Activated T-cell treated with anti-CD3 and anti-CD28 coated beads, Interleukin-2, amount 50 U/mL, for 72 hours (primary cell): ENCODE results near the gene ZNF33B. TPM values are rescaled to one million over a fixed set of nuclear protein-coding genes. Genes with fewer than 3 reads are reported as not detected.
"Not testable (repeated sequence)": the region's sequence is repeated elsewhere in the genome, so short reads cannot be mapped to it uniquely, and the experiment has no call there.

Source experiments
- ATAC-seq, 2 donors: fragments of 150-1000 bp; cut with Tn5 transposase; replicated peaks in 1 of 2; 2 replicates each; pipeline ENCODE4 v1.10.0; 2021; ENCODE audit warnings: moderate library complexity in 2 of 2, mild to moderate bottlenecking in 1 of 2
- DNase-seq, 2 donors: peaks; one replicate each; pipeline ENCODE4 v3.0.0; 2021 to 2022; ENCODE audit warnings: mixed read lengths in 1 of 2
- H3K27ac Mint-ChIP-seq: one replicate; pipeline ENCODE4 v1.8.0; 2022; ENCODE audit warnings: mild to moderate bottlenecking, moderate library complexity, mixed read lengths
- H3K27me3 Mint-ChIP-seq: one replicate; pipeline ENCODE4 v1.8.0; 2022; ENCODE audit warnings: low read depth, mixed read lengths
- H3K36me3 Mint-ChIP-seq, 2 donors: one replicate each; pipeline ENCODE4 v1.8.0; 2022; ENCODE audit warnings: mixed read lengths in 2 of 2, mild to moderate bottlenecking in 1 of 2; ENCODE audit not compliant: insufficient read depth in 2 of 2
- H3K4me1 Mint-ChIP-seq: one replicate; pipeline ENCODE4 v1.8.0; 2022; ENCODE audit warnings: low read depth, mixed read lengths
- H3K4me3 Mint-ChIP-seq, 2 donors: one replicate each; pipeline ENCODE4 v1.8.0; 2022; ENCODE audit warnings: mild to moderate bottlenecking in 2 of 2, mixed read lengths in 2 of 2, moderate library complexity in 2 of 2
- H3K9me3 Mint-ChIP-seq, 2 donors: one replicate each; pipeline ENCODE4 v1.8.0; 2022; ENCODE audit warnings: mixed read lengths in 2 of 2
- total RNA-seq, 2 donors: library from RNA; stranded (reverse); gene quantifications; one replicate each; pipeline ENCODE4 v1.2.3, GENCODE V29; 2022

Gene ZNF33B
- total RNA-seq, result 10 to 100 TPM; 12.1 to 15.4 TPM

GRCh38 chr10:42638055-42638820 lies at the start of gene ZNF33B:
Gene ZNF33B, minus strand, starts transcription at chr10:42638570. Its CDS starts 1,642 bp downstream, at chr10:42636928.
- peaks cover 40% of the 10 kb centered on the region for H3K4me1 Mint-ChIP-seq
- peak within 1 kb of the TSS; percentile 95 to 98 for H3K4me3 Mint-ChIP-seq
- peak within 1 kb of the TSS; percentile 87 for H3K27ac Mint-ChIP-seq
- DNase-seq (peak; percentile 96), ATAC-seq (peak; percentile 97 to 98)
- H3K9me3 Mint-ChIP-seq, result no peaks in the 10 kb centered on the region
- peaks cover under 1 to 5% of the 10 kb centered on the region in 2 donors for H3K36me3 Mint-ChIP-seq
- no peaks in the 10 kb centered on the region for H3K27me3 Mint-ChIP-seq

DNA sequence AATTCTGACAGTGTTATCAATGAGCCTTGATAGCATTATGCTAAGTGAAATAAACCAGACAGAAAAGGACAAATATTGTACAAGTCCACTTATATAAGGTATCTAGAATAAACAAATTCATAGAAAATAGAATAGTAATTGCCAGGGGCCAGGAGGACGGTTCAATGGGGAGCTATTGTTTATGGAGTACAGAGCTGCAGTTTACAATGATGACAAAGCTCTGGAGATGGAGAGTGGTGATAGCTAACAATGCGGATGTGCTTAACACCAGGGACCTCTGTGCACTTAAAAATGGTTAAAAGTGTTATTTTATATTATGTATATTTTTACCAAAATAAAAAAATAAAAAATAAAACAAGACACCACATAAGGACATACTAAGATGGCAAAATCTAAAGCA lies 46.1 kb upstream of the ZNF33B start:
- Mint-ChIP-seq H3K27ac (no peak overlapping the region), H3K4me3 (no peak overlapping the region), H3K27me3 (no peaks in the 10 kb centered on the region), H3K36me3 (no peaks in the 10 kb centered on the region), H3K9me3 (no peaks in the 10 kb centered on the region), H3K4me1 (no peaks in the 10 kb centered on the region)
- no peak for ATAC-seq
- DNase-seq, result no peak

DNA sequence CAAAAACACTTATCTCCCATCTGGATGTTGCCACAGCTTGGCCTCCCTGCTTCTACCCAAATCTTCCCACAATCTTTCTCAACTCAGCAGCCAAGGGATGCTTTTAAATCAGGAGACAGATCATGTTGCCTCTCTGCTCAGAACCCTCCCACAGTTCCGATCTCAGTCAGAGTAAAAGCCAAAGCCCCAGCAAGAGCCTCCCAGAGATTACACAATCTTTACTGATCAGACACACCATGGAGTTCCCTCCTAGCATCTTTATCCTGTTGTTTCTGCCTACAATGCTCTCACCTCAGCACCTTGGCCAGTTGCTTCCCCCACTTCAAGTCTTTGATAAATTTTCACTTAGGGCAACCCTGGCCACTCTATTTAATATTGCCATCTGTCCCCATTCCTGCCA lies 41.9 kb upstream of the ZNF33B start:
- no peak for DNase-seq
- no peak overlapping the region for H3K4me3 Mint-ChIP-seq
- no peaks in the 10 kb centered on the region for H3K9me3 Mint-ChIP-seq
- H3K27ac Mint-ChIP-seq, result no peak overlapping the region
- H3K36me3 Mint-ChIP-seq, result no peaks in the 10 kb centered on the region
- H3K27me3 Mint-ChIP-seq, result no peaks in the 10 kb centered on the region
- ATAC-seq, result no peak
- no peaks in the 10 kb centered on the region for H3K4me1 Mint-ChIP-seq

DNA sequence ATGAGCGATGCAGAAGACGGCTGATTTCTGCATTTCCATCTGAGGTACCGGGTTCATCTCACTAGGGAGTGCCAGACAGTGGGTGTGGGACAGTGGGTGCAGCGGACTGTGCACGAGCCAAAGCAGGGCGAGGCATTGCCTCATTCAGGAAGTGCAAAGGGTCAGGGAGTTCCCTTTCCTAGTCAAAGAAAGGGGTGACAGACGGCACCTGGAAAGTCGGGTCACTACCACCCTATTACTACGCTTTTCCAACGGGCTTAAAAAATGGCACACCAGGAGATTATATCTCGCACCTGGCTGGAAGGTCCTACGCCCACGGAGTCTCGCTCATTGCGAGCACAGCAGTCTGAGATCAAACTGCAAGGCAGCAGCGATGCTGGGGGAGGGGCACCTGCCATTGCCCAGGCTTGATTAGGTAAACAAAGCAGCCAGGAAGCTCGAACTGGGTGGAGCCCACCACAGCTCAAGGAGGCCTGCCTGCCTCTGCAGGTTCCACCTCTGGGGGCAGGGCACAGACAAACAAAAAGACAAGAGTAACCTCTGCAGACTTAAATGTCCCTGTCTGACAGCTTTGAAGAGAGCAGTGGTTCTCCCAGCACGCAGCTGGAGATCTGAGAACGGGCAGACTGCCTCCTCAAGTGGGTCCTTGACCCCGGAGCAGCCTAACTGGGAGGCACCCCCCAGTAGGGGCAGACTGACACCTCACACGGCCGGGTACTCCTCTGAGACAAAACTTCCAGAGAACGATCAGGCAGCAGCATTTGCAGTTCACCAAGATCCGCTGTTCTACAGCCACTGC lies 27.0 kb upstream of the ZNF33B start:
- H3K36me3 Mint-ChIP-seq, H3K9me3 Mint-ChIP-seq, DNase-seq, H3K4me1 Mint-ChIP-seq, H3K4me3 Mint-ChIP-seq, H3K27ac Mint-ChIP-seq, ATAC-seq, H3K27me3 Mint-ChIP-seq: not testable (repeated sequence)

DNA sequence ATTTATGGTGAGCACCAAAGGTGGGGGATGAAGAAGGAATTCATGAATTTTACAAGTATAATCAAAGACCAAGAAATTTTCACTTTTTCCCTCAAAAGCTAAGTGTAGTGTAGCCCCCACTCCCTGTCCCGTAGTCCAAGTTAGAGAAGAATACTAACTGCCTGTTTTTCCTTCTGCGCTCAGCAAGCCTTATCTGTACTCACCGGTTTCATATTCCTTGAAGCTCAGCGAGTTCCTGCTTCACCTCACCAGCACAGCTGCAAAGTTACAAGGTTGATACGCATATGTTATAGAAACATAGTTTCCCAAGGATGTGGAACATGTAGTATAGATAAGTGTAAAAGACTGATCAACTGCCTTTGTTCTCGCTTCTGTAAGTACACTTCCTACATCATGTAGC lies 16.0 kb upstream of the ZNF33B start:
- Mint-ChIP-seq H3K4me3 (no peak overlapping the region), H3K9me3 (no peaks in the 10 kb centered on the region), H3K27ac (no peak overlapping the region), H3K36me3 (peaks cover 0 to 2% of the 10 kb centered on the region in 2 donors), H3K4me1 (peaks cover 6% of the 10 kb centered on the region), H3K27me3 (no peaks in the 10 kb centered on the region)
- no peak for ATAC-seq
- DNase-seq, result no peak

DNA sequence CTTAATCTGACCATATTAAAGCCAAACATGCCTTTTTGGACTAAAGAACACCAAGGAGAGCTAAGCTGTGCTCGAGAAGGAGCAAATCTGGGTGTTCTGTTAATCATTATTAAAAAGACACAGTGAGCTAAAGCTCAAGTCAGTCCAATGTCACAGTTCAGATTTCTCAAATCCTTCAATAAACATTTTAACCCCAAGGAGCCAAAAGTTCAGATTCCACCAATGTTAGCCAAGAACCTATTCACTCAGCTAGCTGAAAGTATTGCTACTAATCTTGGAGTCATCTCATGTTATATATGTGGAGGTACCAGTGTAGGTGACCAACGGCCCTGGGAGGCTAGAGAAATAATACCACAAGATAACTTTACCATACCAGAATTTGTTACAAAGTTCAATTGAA lies 14.5 kb upstream of the ZNF33B start:
- Mint-ChIP-seq H3K27ac (no peak overlapping the region), H3K27me3 (no peaks in the 10 kb centered on the region), H3K4me1 (peaks cover 6% of the 10 kb centered on the region), H3K36me3 (peaks cover 0 to 2% of the 10 kb centered on the region in 2 donors), H3K4me3 (no peak overlapping the region), H3K9me3 (no peaks in the 10 kb centered on the region)
- DNase-seq, result no peak
- no peak for ATAC-seq

DNA sequence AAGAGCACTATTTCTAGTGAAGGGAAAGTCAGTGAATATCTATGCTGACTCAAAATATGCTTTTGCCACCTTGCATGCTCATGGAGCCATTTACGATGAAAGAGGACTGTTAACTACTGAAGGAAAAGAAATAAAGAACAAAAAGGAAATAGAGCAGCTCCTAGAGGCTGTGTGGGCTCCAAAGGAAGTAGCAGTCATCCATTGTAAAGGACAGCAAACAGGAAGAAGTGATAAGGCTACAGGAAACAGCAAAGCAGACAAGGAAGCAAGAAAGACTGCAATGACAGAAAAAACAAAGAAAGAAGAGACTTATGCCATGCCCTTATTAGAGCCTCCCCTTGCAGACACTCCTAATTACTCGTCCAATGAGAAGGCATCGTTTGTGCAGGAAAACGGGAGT lies 12.0 kb upstream of the ZNF33B start:
- peaks cover 6% of the 10 kb centered on the region for H3K4me1 Mint-ChIP-seq
- H3K27me3 Mint-ChIP-seq, result no peaks in the 10 kb centered on the region

DNA sequence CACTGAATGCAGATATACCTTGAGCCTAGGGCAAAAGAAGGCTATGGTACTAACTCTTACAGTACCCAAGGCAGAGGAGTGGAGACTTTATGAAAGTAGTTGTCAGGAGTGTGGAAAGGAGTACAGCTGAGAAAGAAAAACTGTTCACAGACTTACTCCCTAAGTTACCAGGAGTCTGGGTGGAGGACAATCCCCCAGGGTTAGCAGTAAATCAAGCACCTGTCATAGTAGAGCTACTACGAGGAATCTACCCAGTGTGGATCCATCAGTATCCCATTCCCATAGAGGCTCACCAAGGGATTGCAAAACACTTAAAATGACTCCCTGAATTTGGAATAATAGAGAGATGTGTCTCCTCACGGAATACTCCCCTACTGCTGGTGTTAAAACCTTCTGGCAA lies 10.1 kb upstream of the ZNF33B start:
- DNase-seq (no peak), ATAC-seq (no peak)
- no peaks in the 10 kb centered on the region for H3K9me3 Mint-ChIP-seq
- peaks cover 0 to 2% of the 10 kb centered on the region in 2 donors for H3K36me3 Mint-ChIP-seq
- H3K4me1 Mint-ChIP-seq, result peaks cover 6% of the 10 kb centered on the region
- H3K27ac Mint-ChIP-seq, result no peak overlapping the region
- H3K4me3 Mint-ChIP-seq, result no peak overlapping the region
- H3K27me3 Mint-ChIP-seq, result no peaks in the 10 kb centered on the region

More for the DNA sequence above, 12.0 kb upstream of the ZNF33B start:
- Mint-ChIP-seq H3K36me3 (peaks cover 0 to 2% of the 10 kb centered on the region in 2 donors), H3K4me3 (no peak overlapping the region), H3K27ac (no peak overlapping the region), H3K9me3 (no peaks in the 10 kb centered on the region)
- ATAC-seq (no peak), DNase-seq (no peak)

DNA sequence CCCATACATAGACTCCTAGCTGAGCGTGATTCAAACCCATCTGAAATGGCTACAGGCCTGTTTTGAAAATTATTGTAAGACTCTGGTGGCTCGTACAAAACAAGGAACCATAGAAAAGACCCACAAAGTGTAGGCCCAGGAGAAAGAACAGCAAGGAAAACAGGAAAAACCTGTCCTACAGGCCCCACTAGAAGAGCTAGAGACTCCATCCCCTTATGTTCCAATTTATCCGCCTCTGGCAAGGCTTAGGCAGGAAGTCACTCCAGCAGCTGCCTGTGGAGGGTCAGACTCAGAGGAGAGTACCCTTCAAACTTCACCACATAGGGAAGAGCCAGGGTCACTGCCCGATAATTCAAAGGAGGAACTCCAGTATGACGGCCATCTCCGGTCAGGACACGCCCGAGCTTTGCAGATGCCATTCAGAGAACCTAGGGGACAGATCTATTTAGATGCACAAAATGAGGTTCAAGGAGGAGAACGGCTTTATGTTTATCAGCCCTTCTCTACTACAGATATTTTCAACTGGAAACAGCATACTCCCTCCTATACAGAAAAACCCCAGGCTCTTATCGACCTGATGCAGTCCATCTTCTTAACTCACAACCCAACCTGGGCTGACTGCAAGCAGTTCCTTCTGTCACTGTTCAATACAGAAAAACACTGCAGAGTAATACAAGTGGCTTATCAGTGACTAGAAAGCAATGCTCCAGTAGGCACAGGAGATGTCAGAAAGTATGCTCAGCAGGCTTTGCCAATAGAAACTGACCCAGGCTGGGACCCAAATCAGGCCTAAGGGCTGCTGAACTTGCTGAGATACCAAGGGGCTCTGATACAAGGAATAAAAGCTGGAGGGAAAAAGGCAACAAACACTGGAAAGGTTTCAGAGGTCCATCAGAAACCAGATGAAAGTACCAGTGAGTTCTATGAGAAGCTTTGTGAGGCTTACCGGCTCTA lies 8.6 kb upstream of the ZNF33B start:
- Mint-ChIP-seq H3K9me3 (no peaks in the 10 kb centered on the region), H3K27ac (no peak overlapping the region), H3K27me3 (no peaks in the 10 kb centered on the region), H3K4me3 (no peak overlapping the region), H3K36me3 (peaks cover 0 to 2% of the 10 kb centered on the region in 2 donors), H3K4me1 (peaks cover 6% of the 10 kb centered on the region)
- ATAC-seq (no peak), DNase-seq (no peak)

DNA sequence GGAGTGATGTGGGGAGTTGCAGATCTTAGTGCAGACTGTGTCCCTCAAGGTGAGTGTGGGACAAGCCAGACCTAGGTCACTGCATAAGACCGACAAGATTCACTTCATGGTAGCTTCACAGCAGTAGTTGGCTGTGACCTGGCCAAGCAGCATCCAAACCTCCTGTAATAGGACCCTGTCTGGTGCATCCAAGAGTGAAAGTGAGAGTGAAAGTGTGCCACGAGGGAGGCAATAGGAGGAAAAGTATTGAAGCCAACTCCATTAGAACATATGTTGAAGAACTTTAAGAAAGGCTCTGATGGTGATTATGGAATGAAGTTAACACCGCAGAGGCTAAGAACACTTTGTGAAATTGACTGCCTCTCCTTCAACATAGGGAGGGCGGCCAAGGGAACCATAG lies 7.8 kb upstream of the ZNF33B start:
- peaks cover 0 to 2% of the 10 kb centered on the region in 2 donors for H3K36me3 Mint-ChIP-seq
- DNase-seq (no peak), ATAC-seq (no peak)
- no peak overlapping the region for H3K4me3 Mint-ChIP-seq
- H3K9me3 Mint-ChIP-seq, result no peaks in the 10 kb centered on the region
- no peak overlapping the region for H3K27ac Mint-ChIP-seq
- no peaks in the 10 kb centered on the region for H3K27me3 Mint-ChIP-seq
- H3K4me1 Mint-ChIP-seq, result peaks cover 6% of the 10 kb centered on the region

DNA sequence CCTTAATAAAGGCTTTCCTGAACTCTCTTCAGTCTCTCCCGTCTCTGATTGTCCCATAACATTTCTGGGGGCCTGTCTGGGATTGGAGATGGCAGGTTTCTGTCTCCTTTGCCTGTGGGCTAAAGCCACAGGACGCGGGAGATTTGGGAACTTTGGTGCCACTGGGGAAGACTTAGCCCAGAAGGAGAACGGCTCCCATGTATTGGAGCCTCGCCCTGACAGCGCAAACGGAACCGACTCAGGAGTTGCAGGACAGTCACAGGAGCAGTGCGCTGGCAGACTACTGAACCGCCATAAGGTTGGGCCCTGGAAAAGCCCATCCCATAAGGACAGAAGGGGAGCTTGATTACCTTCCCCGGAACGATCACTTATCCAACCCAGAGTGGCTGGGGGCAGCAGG lies 7.1 kb upstream of the ZNF33B start:
- ATAC-seq (no peak), DNase-seq (no peak)
- peaks cover 4% of the 10 kb centered on the region for H3K4me1 Mint-ChIP-seq
- no peak overlapping the region for H3K4me3 Mint-ChIP-seq
- H3K36me3 Mint-ChIP-seq, result peaks cover 0 to 2% of the 10 kb centered on the region in 2 donors
- H3K9me3 Mint-ChIP-seq, result no peaks in the 10 kb centered on the region
- H3K27ac Mint-ChIP-seq, result no peak overlapping the region
- no peaks in the 10 kb centered on the region for H3K27me3 Mint-ChIP-seq

DNA sequence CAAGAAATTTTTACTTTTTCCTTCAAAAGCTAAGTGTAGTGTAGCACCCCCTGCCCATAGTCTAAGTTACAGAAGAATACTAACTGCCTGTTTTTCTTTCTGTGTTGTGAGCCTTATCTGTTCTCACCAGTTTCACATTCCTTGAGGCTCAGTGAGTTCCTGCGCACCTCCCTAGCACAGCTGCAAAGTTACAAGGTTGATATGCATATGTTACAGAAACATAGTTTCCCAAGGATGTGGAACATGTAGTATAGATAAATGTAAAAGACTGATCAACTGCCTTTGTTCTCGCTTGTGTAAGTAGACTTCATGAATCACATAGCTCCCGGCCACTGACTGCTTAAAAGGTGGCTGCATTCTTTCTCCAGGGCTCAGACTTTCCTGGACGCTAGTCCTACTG lies 6.7 kb upstream of the ZNF33B start:
- peaks cover under 1% of the 10 kb centered on the region for H3K4me1 Mint-ChIP-seq
- H3K4me3 Mint-ChIP-seq, result no peak overlapping the region
- H3K9me3 Mint-ChIP-seq, result no peaks in the 10 kb centered on the region
- DNase-seq, result no peak
- no peaks in the 10 kb centered on the region for H3K36me3 Mint-ChIP-seq
- no peak overlapping the region for H3K27ac Mint-ChIP-seq
- no peaks in the 10 kb centered on the region for H3K27me3 Mint-ChIP-seq
- ATAC-seq, result no peak
